GM19035 (cell line): ENCODE data around the gene EGFL8.
"Not testable (repeated sequence)": the region's sequence is repeated elsewhere in the genome, so short reads cannot be mapped to it uniquely, and the experiment has no call there.

ENCODE experiments used
- ATAC-seq: cut with Tn5 transposase; IDR thresholded peaks from one replicate; pipeline ENCODE4 v1.9.1; 2021; ENCODE audit not compliant: unreplicated experiment

Gene EGFL8

GRCh38 chr6:32182555-32182981 is 18.2 kb downstream of the EGFL8 start:
- no peak for ATAC-seq

DNA sequence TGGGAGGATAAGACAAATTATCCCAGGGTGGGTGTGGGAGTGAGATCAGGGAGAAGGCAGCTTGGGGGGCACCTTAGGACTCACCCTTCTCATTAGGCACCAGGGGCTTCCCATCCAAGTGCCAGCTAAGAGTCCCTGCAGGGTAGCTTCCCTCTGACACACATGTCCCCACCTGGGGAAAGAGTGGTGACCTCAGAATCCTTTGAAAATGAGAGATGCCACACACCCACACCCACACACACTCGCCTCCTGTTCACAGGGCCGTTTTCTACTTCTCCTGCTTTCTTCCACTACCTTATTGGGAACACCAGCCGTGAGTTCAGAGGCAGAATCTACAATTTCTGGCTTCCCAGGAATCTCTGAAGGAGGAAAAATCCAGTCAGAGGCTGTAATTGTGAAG is 18.6 kb downstream of the EGFL8 start:
- ATAC-seq = no peak

DNA sequence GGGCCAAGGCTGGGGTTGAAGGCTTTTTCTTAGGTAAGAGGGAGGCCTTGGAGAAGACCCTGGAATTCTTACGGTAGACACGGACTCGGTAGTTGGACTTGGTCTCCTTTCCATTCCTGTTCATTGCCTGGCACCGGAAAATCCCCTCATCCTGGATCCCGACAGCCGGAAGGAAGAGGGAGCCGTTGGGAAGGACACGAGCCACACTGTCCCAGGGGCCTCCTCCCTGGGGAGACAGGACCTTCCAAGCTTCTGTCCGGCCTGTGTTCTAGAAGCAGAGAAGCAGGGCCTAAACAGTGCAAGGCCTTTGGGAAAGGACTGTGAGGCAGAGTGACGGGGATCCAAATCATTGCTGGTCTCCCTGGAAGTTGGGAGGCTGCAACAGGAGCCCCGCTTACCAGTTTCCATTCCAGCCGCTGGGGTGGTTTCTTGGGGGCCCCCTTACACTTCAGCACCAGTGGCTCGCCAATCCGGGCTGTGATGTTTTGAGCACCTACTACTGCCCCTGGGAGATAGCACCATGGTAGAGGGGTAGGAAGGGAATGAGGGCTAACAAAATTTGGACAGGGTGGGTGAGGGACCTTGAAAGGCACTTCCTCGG is 19.2 kb downstream of the EGFL8 start:
- no peak for ATAC-seq

GRCh38 chr6:32184084-32184640 is 19.8 kb downstream of the EGFL8 start, which contains the start of gene AGER:
Gene AGER, minus strand, starts transcription at chr6:32184253. Its CDS starts 31 bp downstream, at chr6:32184222.
- no peak for ATAC-seq

GRCh38 chr6:32185681-32186131 is 21.3 kb downstream of the EGFL8 start:
- not testable (repeated sequence) for ATAC-seq

DNA sequence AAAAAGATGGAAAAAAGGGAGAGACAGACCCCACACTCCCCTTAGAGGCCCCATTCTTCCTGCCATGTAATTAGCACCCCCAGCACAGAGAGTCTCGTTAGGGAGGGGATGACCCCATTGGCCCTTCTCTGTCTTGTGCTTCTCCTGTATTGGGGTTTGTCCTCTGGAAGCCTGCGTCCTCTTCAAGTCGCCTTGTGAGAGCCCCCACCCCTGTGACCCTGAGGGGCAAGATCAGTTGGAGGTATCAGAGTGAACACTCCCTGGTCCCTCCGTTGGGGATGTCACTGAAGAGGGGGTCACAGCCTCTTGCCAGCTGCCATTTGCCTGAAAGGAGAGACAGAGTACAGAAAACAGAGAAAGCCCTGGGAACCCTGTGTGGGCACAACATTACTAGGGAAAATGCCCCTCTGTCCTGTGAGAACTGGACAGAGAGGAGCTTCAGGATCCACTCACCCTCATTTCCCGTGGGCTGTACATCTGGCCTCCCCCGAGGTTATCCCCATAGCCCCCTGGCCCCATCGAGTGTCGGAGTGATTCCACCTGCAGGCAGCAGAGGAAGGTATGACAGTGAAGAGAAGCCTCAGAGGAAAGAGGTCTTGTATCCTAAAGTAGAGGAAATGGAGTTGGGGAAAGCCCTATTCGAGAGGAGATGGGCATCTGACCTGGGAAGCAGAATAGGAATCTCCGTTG is 21.9 kb downstream of the EGFL8 start:
- ATAC-seq = not testable (repeated sequence)

DNA sequence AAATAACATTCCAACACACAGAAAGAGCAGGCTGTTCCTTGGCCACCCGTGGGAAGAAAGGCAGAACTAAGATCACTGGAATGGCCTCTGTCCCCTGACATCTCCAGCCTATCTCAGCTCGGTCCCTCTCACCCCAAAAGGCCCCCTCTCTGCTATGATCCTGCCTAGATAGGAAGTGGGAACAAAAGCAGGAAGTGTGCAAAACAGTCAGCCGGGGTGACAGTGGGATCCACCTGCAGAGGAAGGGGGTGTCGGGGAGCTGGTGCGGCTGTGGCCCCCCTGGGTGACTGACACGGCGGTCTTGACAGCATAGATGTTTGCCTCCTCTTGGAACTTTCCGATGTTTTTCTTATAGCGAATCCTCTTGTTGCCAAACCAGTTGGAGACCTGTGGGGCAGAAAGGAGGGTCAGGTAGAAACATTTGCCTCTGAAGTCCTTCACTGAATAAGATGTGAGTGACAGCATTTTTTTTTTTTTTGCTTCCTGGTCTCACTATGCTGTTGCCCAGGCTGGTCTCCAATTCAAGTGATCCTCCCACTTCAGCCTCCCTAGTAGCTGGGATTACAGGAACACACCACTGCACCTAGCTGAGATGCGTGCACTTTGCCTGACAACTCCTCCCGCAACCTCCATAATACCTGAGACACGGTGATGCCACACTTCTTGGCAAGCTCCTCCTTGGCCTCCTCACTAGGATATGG is 22.8 kb downstream of the EGFL8 start:
- no peak for ATAC-seq

DNA sequence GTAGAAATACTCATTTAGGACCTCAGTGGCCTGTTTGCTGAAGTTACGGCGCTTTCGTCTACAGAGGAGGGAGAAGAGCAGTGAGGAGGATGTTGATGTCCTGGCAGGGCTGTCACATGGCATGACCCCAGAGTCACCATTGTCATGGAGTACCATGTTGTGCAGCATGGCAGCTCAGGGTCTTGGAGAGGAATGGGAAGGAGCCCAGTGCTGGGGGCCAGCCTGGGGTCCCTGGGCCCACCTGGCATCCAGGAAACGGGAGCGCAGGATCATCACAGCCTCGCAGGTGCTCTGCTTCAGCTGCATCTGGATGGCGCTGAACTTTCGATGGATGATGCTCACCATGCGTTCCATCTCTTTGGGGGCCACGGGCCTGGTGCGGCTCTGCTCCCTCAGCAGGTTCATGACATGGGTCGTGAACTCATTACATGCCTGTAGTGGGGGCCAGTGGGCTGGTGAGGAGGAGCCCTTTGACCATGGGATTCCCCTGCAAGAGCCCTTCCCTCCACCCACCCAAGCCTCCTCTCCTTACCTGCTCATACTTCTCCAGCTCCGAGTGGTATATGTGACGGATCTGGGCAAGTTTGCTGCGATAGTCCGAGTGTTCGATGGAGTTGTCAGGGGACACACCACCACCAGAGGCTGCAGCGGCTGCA is 23.5 kb downstream of the EGFL8 start:
- ATAC-seq = not testable (repeated sequence)

- no peak for ATAC-seq
These were observed 24.1 kb downstream of the EGFL8 start for GRCh38 chr6:32188381-32189068.

DNA sequence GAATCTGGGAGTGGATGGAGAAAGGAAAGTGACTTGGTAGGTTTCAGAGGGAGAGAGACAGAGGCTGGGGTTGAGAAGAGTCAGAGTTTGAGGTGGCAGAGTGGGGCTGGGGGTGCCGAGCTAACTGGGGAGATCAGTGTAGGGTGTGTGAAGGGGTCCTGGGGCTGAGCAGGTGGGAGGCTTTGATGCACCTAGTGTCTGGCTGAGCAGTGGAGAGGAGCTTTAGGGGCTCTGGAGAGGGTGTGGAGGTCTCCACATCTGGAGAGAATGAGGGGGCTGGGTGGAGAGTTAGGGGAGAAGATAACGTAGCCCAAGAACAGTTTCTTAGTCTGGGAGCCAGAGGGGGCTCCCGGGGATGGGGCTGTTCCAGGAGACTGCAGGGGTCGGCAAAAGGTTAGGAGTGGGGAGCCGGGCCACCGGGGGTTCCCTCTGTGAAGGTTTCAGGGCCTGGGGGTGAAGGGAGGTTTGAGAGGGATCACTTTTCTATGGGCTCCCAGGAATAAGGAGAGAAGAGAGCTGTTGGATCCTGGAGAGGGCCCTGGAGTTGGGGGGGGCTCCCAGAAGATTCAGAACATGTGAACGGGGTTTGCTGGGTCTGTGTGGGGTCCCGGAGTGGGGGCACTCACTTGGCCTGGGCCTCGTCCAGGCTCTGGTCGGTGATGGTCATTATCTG is 24.8 kb downstream of the EGFL8 start:
- no peak for ATAC-seq

- no peak for ATAC-seq
These were observed 25.3 kb downstream of the EGFL8 start for GRCh38 chr6:32189742-32190053.

GRCh38 chr6:32190054-32190851 is 25.9 kb downstream of the EGFL8 start, which contains the start of gene PBX2:
Gene PBX2, minus strand, starts transcription at chr6:32190202. Its CDS starts 287 bp downstream, at chr6:32189915.
- peak; percentile 59 for ATAC-seq

DNA sequence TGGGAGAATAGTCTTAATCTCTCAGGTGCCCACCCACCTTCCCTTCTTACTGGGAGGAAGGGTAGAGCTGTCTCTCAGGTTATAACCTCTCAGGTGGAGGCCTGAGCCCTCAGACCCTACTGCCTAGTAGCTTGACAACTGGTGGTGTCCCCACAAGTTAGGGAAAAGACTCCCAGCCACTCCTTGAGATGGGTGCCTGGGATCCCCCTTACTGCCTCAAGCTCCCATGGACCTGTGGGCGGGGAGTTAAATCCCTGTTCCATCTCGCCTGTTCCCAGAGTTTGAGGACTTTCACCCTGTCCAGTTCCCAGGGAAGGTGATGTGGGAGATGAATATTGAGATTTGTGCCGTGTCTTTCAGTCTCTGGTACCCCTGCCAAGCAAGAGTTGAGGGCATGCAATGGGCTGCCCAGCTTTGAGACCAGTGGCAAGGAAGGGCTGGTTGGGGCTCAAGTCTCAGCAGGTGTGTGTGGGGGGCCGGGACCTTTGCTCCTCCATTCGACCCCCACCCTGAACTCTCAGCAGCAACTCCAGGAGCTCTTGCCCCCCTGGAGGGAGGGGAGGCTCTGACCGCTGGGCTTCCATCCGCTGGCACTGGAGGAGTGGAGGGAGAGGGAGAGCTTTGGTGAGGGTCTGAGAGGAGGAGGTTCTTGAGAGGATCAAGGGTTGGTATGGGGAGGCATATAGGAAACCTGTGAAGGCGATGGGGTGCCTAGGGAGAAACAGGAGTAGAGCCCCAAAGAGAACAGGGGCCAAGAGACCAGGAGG is 26.7 kb downstream of the EGFL8 start:
- no peak for ATAC-seq

DNA sequence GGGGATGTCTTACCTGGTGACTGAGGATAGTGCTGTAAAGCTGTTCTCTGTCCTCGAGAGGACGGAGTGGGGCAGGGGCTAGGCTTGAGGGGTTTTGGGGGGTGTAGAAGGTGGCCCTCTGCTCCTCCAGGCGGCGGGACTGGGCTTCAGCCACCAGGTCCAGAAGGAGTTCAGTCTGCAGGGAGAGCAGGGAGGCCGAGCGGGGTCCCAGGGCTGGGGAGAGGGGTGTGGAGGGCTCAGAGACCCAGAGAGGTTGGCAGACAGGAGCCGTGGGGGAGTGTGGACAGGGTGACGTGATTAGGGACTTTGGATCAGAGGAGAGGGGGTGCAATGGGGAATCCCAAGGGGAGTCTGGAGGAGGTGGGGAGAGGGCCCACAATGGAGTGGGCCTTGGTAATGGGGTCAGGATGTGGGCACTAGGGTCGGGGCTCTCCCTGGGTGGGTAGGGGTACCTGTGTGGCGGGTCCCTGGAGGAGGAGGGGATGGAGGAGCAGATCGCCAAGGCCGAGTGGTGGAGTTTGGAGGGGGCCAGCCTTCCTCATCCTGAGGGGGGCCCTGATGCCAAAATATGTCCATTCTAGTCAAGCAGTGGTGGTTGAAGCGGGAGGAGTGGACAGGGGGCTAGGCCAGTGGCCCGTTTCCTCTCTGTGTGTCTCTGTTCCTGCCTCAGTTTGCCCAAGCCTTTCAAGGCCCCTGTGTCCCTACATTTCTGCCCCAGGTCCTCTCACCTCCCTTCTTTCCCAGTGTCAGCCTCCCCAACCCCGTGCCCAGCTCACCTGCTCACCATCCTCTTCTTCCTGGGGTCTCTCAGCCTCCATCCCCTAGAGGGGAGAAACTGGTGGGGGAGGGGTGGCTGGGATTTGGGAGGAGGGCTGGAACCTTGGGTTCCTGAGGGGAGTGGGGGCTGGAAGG is 27.6 kb downstream of the EGFL8 start:
- no peak for ATAC-seq

- ATAC-seq = no peak
These were observed 28.2 kb downstream of the EGFL8 start, which contains the start of gene GPSM3 for GRCh38 chr6:32192608-32193039. Gene GPSM3, minus strand, starts transcription at chr6:32192643. Its CDS starts 130 bp downstream, at chr6:32192513.

DNA sequence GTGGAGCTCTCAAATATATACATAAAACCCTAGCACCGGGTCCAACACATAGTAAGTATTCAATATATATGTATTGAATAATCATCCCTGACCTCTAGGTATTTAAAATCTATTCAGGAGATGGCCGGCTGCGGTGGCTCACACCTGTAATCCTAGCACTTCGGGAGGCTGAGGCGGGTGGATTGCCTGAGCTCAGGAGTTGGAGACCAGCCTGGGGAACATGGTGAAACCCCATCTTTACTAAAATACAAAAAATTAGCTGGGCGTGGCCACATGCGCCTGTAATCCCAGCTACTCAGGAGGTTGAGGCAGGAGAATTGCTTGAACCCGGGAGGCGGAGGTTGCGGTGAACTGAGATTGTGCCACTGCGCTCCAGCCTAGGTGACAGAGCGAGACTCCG is 28.7 kb downstream of the EGFL8 start:
- not testable (repeated sequence) for ATAC-seq

- ATAC-seq = no peak
These were observed 30.0 kb downstream of the EGFL8 start for GRCh38 chr6:32194388-32194787.
